ENCODE measurements around the gene SFSWAP.
"Not testable (repeated sequence)": the region's sequence is repeated elsewhere in the genome, so short reads cannot be mapped to it uniquely, and the experiment has no call there.

Gene SFSWAP

GRCh38 chr12:131703161-131703560 is 7.7 kb upstream of the SFSWAP start:
- no peak for DNase-seq

- no peak for DNase-seq
These were observed 6.4 kb upstream of the SFSWAP start for GRCh38 chr12:131704509-131704908.

GRCh38 chr12:131706709-131707108 is 4.2 kb upstream of the SFSWAP start:
- not testable (repeated sequence) for DNase-seq

- DNase-seq, result no peak
These were observed 1.7 kb upstream of the SFSWAP start for GRCh38 chr12:131709226-131709625.

- no peak for DNase-seq
These were observed 788 bp downstream of the SFSWAP start for GRCh38 chr12:131711551-131712205.

- no peak for DNase-seq
These were observed 2.5 kb downstream of the SFSWAP start for GRCh38 chr12:131713349-131713748.

GRCh38 chr12:131714759-131715158 is 3.9 kb downstream of the SFSWAP start:
- no peak for DNase-seq

- DNase-seq, result no peak
These were observed 5.4 kb downstream of the SFSWAP start for GRCh38 chr12:131716282-131716681.

- no peak for DNase-seq
These were observed 9.4 kb downstream of the SFSWAP start for GRCh38 chr12:131720241-131720640.

GRCh38 chr12:131720921-131721320 is 10.0 kb downstream of the SFSWAP start:
- DNase-seq, result no peak

- DNase-seq, result no peak
These were observed 10.7 kb downstream of the SFSWAP start for GRCh38 chr12:131721548-131721947.

GRCh38 chr12:131723532-131723931 is 12.6 kb downstream of the SFSWAP start:
- DNase-seq, result no peak

GRCh38 chr12:131724534-131724933 is 13.6 kb downstream of the SFSWAP start:
- no peak for DNase-seq

GRCh38 chr12:131725503-131725902 is 14.6 kb downstream of the SFSWAP start:
- DNase-seq, result no peak

- no peak for DNase-seq
These were observed 17.8 kb downstream of the SFSWAP start for GRCh38 chr12:131728720-131729119.

GRCh38 chr12:131729254-131729955 is 18.5 kb downstream of the SFSWAP start:
- DNase-seq, result no peak

GRCh38 chr12:131732996-131733615 is 22.2 kb downstream of the SFSWAP start:
- no peak for DNase-seq

- no peak for DNase-seq
These were observed 23.0 kb downstream of the SFSWAP start for GRCh38 chr12:131733874-131734273.

- DNase-seq, result no peak
These were observed 23.7 kb downstream of the SFSWAP start for GRCh38 chr12:131734336-131735152.

- DNase-seq, result no peak
These were observed 24.2 kb downstream of the SFSWAP start for GRCh38 chr12:131735153-131735456.

- no peak for DNase-seq
These were observed 24.9 kb downstream of the SFSWAP start for GRCh38 chr12:131735476-131736445.

GRCh38 chr12:131736446-131737149 is 25.7 kb downstream of the SFSWAP start:
- no peak for DNase-seq

Data from CD4-positive, alpha-beta T cell treated with Interleukin-1 beta for 1 hour (primary cell).